HCT116 (cell line): ENCODE measurements around the gene SMAD2. TPM values are rescaled to one million over a fixed set of nuclear protein-coding genes. Genes with fewer than 3 reads are reported as not detected.

Source experiments
- ATAC-seq: fragments of 200-7000 bp; cut with Tn5 transposase; 2 replicates; pipeline ENCODE4 v1.9.1; 2020; ENCODE audit warnings: mild to moderate bottlenecking, moderate library complexity
- BruUV-seq: library from RNA; stranded (reverse); fragments of 400-500 nt; replicated peaks from 2 replicates; lab custom pipeline; 2021; lab: Mats Ljungman, UMichigan
- CTCF ChIA-PET: fragments of 300-600 bp; sonication (Branson Sonifier 250); formaldehyde crosslinking; loops from one replicate; lab custom pipeline; 2021; ENCODE audit warnings: antibody characterized with exemption; lab: Charles Lee
- POLR2A ChIA-PET: fragments of 300-600, 350-600 bp; sonication (Branson Sonifier 250); formaldehyde crosslinking; loops from one replicate; lab custom pipeline; 2021; ENCODE audit warnings: antibody characterized with exemption; lab: Charles Lee
- RAD21 ChIA-PET, 2 experiments: fragments of 300-600 bp; sonication (Branson Sonifier 250); formaldehyde crosslinking; loops; one replicate each; lab custom pipeline; 2023; ENCODE audit warnings: low total read pairs in 2 of 2; ENCODE audit not compliant: uncharacterized antibody in 2 of 2, unreplicated experiment in 2 of 2, low non-redundant PET in 1 of 2; lab: Charles Lee
- DNase-seq: peaks from one replicate; pipeline ENCODE4 v3.0.0-alpha.2; 2010; ENCODE audit warnings: low read depth, low spot score
- H2AFZ ChIP-seq: fragments of 200-600 bp; shearing (Covaris generic), sonication (generic); 2 replicates; pipeline ENCODE4 v1.6.1; 2017; ENCODE audit warnings: low read depth, mixed run types, mixed read lengths, antibody characterized with exemption, low read length; ENCODE audit not compliant: poor library complexity, severe bottlenecking
- H3K27ac ChIP-seq: 2 replicates; pipeline ENCODE4 v1.5.1; 2012; ENCODE audit warnings: low read depth, low read length
- H3K27me3 ChIP-seq: fragments of 200-600 bp; sonication (generic); 2 replicates; pipeline ENCODE4 v1.6.1; 2016; ENCODE audit warnings: mixed run types, low read length, mixed read lengths; ENCODE audit not compliant: insufficient read depth
- H3K36me3 ChIP-seq, 2 experiments: fragments of 200-500 bp in 1 of 2; fragments of 200-600 bp in 1 of 2; sonication (Bioruptor generic) in 1 of 2; sonication (generic) in 1 of 2; 2 replicates each; pipeline versions ENCODE4 v1.5.1 to v1.6.1; 2014 to 2016; ENCODE audit warnings: low read length in 2 of 2, inconsistent platforms in 1 of 2, mixed read lengths in 1 of 2, mixed run types in 1 of 2; ENCODE audit not compliant: insufficient read depth in 2 of 2, control insufficient read depth in 1 of 2
- H3K4me1 ChIP-seq, 2 experiments: fragments of 200-600 bp in 1 of 2; sonication (generic) in 1 of 2; 2 replicates each; pipeline versions ENCODE4 v1.5.1 to v1.6.1; 2012 to 2017; ENCODE audit warnings: low read length in 2 of 2, inconsistent platforms in 1 of 2, mild to moderate bottlenecking in 1 of 2, mixed read lengths in 1 of 2, mixed run types in 1 of 2, moderate library complexity in 1 of 2; ENCODE audit not compliant: insufficient read depth in 2 of 2, control insufficient read depth in 1 of 2
- H3K4me2 ChIP-seq: fragments of 200-600 bp; sonication (generic); 2 replicates; pipeline ENCODE4 v1.6.1; 2017; ENCODE audit warnings: mixed run types, low read length, mixed read lengths
- H3K4me3 ChIP-seq, 2 experiments: fragments of 200-600 bp in 1 of 2; sonication (generic) in 1 of 2; replicated peaks in 1 of 2; 2 replicates each; pipeline ENCODE4 v1.5.1; 2011 to 2016; ENCODE audit warnings: low read length in 2 of 2, control low read depth in 1 of 2, low read depth in 1 of 2, mild to moderate bottlenecking in 1 of 2, mixed read lengths in 1 of 2, mixed run types in 1 of 2
- H3K79me2 ChIP-seq: fragments of 200-600 bp; sonication (generic); 2 replicates; pipeline ENCODE4 v1.6.1; 2017; ENCODE audit warnings: mild to moderate bottlenecking, mixed run types, low read length, moderate library complexity, mixed read lengths; ENCODE audit not compliant: insufficient read depth
- H3K9ac ChIP-seq: fragments of 200-600 bp; sonication (generic); 2 replicates; pipeline ENCODE4 v1.6.1; 2016; ENCODE audit warnings: low read length, mixed read lengths
- H3K9me2 ChIP-seq: fragments of 200-600 bp; sonication (generic), shearing (Covaris generic); 2 replicates; pipeline ENCODE4 v1.6.1; 2017; ENCODE audit warnings: mixed run types, mild to moderate bottlenecking, moderate library complexity; ENCODE audit not compliant: insufficient read depth
- H3K9me3 ChIP-seq, 2 experiments: fragments of 200-500 bp in 1 of 2; fragments of 200-600 bp in 1 of 2; sonication (Bioruptor generic) in 1 of 2; sonication (generic) in 1 of 2; 2 replicates each; pipeline ENCODE4 v1.6.1; 2014 to 2017; ENCODE audit warnings: low read length in 2 of 2, mixed read lengths in 2 of 2, inconsistent platforms in 1 of 2, low read depth in 1 of 2, mild to moderate bottlenecking in 1 of 2, mixed run types in 1 of 2, moderate library complexity in 1 of 2; ENCODE audit not compliant: control insufficient read depth in 1 of 2, insufficient read depth in 1 of 2
- H4K20me1 ChIP-seq: fragments of 200-600 bp; sonication (generic), shearing (Covaris generic); 2 replicates; pipeline ENCODE4 v1.6.1; 2017; ENCODE audit warnings: mixed run types, mild to moderate bottlenecking, moderate library complexity; ENCODE audit not compliant: insufficient read depth
- EGR1 ChIP-seq: IDR thresholded peaks from 2 replicates; pipeline ENCODE4 v1.6.1; 2012; ENCODE audit warnings: low read depth
- ELF1 ChIP-seq: IDR thresholded peaks from 2 replicates; pipeline ENCODE4 v1.6.1; 2012; ENCODE audit warnings: low read depth, borderline replicate concordance
- EZH2phosphoT487 ChIP-seq: fragments of 200-600 bp; IDR thresholded peaks from 2 replicates; pipeline ENCODE4 v1.6.1; 2018; ENCODE audit warnings: antibody characterized with exemption, borderline replicate concordance
- POLR2A ChIP-seq: IDR thresholded peaks from 2 replicates; pipeline ENCODE4 v1.7.0; 2011; ENCODE audit warnings: borderline replicate concordance; ENCODE audit not compliant: insufficient read depth, insufficient read length; ENCODE audit errors: extremely low read depth
- POLR2AphosphoS5 ChIP-seq: IDR thresholded peaks from 2 replicates; pipeline ENCODE4 v1.6.1; 2011; ENCODE audit warnings: mild to moderate bottlenecking, low read depth, low read length, moderate library complexity
- SIN3A ChIP-seq: IDR thresholded peaks from 2 replicates; pipeline ENCODE4 v1.6.1; 2012; ENCODE audit warnings: low read depth
- SRF ChIP-seq: IDR thresholded peaks from 2 replicates; pipeline ENCODE4 v1.6.1; 2012; ENCODE audit warnings: low read depth
- TCF7L2 ChIP-seq: IDR thresholded peaks from 2 replicates; pipeline ENCODE4 v1.7.0; 2011; ENCODE audit warnings: borderline replicate concordance, inconsistent platforms; ENCODE audit not compliant: insufficient read depth, insufficient read length; ENCODE audit errors: extremely low read depth
- ZBTB33 ChIP-seq: IDR thresholded peaks from 2 replicates; pipeline ENCODE4 v1.6.1; 2011; ENCODE audit warnings: mild to moderate bottlenecking, low read length, moderate library complexity; ENCODE audit not compliant: insufficient replicate concordance; ENCODE audit errors: extremely low read depth
- ZFX ChIP-seq: fragments of 450-650 bp; IDR thresholded peaks from 2 replicates; pipeline ENCODE4 v1.6.1; 2017
- intact Hi-C: fragments of 100-400 bp; cut with micrococcal nuclease; formaldehyde crosslinking; loops from 2 replicates; pipeline ENCODE4 v1.10.0; 2022
- total RNA-seq: library from RNA; stranded (reverse); gene quantifications from one replicate; pipeline ENCODE4 v1.2.1, GENCODE V29; 2021; ENCODE audit not compliant: unreplicated experiment
- TF ChIP-seq, protein P1 (sequence below), 3 experiments: fragments of 200-600 bp in 1 of 3; sonication (generic) in 1 of 3; IDR thresholded peaks in 2 of 3; conservative IDR thresholded peaks in 1 of 3; 2 replicates each; pipeline ENCODE4 v1.5.1; 2012 to 2017; ENCODE audit warnings: low read depth in 2 of 3, low read length in 2 of 3, antibody characterized with exemption in 1 of 3, borderline replicate concordance in 1 of 3, control low read depth in 1 of 3, mild to moderate bottlenecking in 1 of 3, mixed read lengths in 1 of 3, mixed run types in 1 of 3, moderate library complexity in 1 of 3; ENCODE audit not compliant: insufficient read depth in 1 of 3

Gene SMAD2
- total RNA-seq, 1 experiment from 2014 or later = 130 TPM

GRCh38 chr18:47863041-47863440, 67.4 kb downstream of the SMAD2 start:
- Histone ChIP-seq H2AFZ (no peak overlapping the region), H3K4me2 (no peak overlapping the region), H3K9ac (no peak overlapping the region), H3K27me3 (no peaks in the 10 kb centered on the region), H3K9me3 (peaks cover 0 to 2% of the 10 kb centered on the region in 2 experiments; a peak in 1 of 4 replicates), H3K4me3 (no peak overlapping the region), H4K20me1 (no peaks in the 10 kb centered on the region), H3K4me1 (no peaks in the 10 kb centered on the region), H3K79me2 (no peaks in the 10 kb centered on the region; the same call in 1 of the 2 replicates), H3K36me3 (peaks cover 7 to 37% of the 10 kb centered on the region in 2 experiments), H3K9me2 (no peaks in the 10 kb centered on the region), H3K27ac (no peak overlapping the region)
- ChIA-PET RAD21 (no interaction called here), CTCF (no interaction called here), POLR2A (no interaction called here)
- DNase-seq (no peak), ATAC-seq (no peak)
- no TSS peak for BruUV-seq
- TF ChIP-seq, protein P1, sequence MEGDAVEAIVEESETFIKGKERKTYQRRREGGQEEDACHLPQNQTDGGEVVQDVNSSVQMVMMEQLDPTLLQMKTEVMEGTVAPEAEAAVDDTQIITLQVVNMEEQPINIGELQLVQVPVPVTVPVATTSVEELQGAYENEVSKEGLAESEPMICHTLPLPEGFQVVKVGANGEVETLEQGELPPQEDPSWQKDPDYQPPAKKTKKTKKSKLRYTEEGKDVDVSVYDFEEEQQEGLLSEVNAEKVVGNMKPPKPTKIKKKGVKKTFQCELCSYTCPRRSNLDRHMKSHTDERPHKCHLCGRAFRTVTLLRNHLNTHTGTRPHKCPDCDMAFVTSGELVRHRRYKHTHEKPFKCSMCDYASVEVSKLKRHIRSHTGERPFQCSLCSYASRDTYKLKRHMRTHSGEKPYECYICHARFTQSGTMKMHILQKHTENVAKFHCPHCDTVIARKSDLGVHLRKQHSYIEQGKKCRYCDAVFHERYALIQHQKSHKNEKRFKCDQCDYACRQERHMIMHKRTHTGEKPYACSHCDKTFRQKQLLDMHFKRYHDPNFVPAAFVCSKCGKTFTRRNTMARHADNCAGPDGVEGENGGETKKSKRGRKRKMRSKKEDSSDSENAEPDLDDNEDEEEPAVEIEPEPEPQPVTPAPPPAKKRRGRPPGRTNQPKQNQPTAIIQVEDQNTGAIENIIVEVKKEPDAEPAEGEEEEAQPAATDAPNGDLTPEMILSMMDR (IDR thresholded peaks at IDR 0.05 in 2 of 3, conservative IDR thresholded peaks at IDR 0.05 in 1 of 3; ENCODE audit: borderline replicate concordance in 1 of 3, insufficient read depth in 1 of 3, low read depth in 2 of 3, low read length in 2 of 3) = no peak
- TF ChIP-seq ZFX (no peak), TCF7L2 (no peak), SIN3A (no peak), EZH2phosphoT487 (no peak), EGR1 (no peak), POLR2A (no peak), POLR2AphosphoS5 (no peak), ZBTB33 (no peak), SRF (no peak), ELF1 (no peak)
- intact Hi-C loops = no loop called here
